GM10266 (cell line): ENCODE measurements around the gene ZFPM1.
A peak's percentile ranks its signal among the peaks of the same experiment; 100 is the strongest.

Experiments used
- DNase-seq: peaks from one replicate; pipeline ENCODE4 v3.0.0; 2012; ENCODE audit errors: extremely low spot score
- CTCF ChIP-seq: IDR thresholded peaks from 2 replicates; pipeline ENCODE4 v1.5.1; 2012; ENCODE audit warnings: mild to moderate bottlenecking, low read depth; ENCODE audit not compliant: control insufficient read depth, insufficient read depth; ENCODE audit errors: missing control alignments

ZFPM1 gene

DNA sequence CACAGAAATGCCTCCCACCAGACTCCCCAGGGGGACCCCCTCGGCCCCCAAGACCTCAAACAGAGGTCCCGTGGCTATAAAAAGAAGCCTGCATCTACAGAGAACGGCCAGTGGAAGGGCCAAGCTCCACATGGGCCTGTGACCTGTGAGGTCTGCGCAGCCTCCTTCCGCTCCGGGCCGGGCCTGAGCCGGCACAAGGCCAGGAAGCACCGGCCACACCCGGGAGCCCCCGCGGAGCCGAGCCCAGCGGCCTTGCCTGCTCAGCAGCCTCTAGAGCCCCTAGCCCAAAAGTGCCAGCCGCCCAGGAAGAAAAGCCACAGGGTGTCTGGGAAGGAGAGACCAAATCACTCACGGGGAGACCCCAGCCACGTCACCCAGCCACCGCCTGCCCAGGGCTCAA is 18.3 kb upstream of the ZFPM1 start:
- DNase-seq, result no peak
- no peak for TF ChIP-seq CTCF

- TF ChIP-seq CTCF, result no peak
- DNase-seq, result no peak
These were observed 17.4 kb upstream of the ZFPM1 start for GRCh38 chr16:88435437-88436355.

GRCh38 chr16:88436796-88437195 is 16.3 kb upstream of the ZFPM1 start:
- no peak for TF ChIP-seq CTCF

DNA sequence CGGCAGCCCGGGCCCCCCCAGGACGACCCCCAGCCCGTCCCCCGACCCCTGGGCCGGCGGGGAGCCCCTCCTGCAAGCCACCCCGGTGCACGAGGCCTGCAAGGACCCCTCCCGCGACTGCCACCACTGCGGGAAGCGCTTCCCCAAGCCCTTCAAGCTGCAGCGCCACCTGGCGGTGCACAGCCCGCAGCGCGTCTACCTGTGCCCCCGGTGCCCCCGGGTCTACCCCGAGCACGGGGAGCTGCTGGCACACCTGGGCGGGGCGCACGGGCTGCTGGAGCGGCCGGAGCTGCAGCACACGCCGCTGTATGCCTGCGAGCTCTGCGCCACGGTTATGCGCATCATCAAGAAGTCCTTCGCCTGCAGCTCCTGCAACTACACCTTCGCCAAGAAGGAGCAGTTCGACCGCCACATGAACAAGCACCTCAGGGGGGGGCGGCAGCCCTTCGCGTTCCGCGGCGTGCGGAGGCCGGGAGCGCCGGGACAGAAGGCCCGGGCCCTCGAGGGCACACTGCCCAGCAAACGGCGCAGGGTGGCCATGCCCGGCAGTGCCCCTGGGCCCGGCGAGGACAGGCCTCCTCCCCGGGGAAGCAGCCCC is 15.6 kb upstream of the ZFPM1 start:
- DNase-seq, result peak; percentile 90

More at GRCh38 chr16:88436796-88437195, 16.3 kb upstream of the ZFPM1 start:
- no peak for DNase-seq

DNA sequence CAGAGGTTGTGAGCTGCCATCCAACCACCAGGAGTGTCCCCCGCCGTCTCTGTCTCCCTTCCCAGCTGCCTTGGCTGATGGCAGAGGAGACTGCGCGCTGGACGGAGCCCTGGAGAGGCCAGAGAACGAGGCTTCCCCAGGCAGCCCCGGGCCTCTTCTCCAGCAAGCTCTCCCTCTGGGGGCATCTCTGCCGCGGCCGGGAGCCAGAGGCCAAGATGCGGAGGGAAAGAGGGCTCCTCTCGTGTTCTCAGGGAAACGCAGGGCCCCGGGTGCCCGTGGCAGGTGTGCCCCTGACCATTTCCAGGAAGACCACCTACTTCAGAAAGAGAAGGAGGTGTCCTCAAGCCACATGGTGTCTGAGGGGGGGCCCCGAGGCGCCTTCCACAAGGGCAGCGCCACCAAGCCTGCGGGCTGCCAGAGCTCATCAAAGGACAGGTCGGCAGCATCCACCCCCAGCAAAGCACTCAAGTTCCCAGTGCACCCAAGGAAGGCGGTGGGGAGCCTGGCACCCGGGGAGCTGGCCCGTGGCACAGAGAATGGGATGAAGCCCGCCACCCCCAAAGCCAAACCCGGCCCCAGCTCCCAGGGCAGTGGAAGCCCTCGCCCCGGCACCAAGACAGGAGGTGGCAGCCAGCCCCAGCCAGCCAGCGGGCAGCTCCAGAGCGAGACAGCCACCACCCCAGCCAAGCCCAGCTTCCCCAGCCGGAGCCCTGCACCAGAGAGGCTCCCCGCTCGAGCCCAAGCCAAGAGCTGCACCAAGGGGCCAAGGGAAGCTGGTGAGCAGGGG is 14.8 kb upstream of the ZFPM1 start:
- no peak for TF ChIP-seq CTCF
- no peak for DNase-seq

More for the DNA sequence above, 15.6 kb upstream of the ZFPM1 start:
- TF ChIP-seq CTCF, result peak; percentile 87

GRCh38 chr16:88439016-88439415 is 14.1 kb upstream of the ZFPM1 start:
- no peak for TF ChIP-seq CTCF
- no peak for DNase-seq

GRCh38 chr16:88439706-88440105 is 13.4 kb upstream of the ZFPM1 start:
- TF ChIP-seq CTCF, result no peak
- no peak for DNase-seq
